ENCODE data around the gene MAL.
"Not testable (repeated sequence)": the region's sequence is repeated elsewhere in the genome, so short reads cannot be mapped to it uniquely, and the experiment has no call there.

DNA sequence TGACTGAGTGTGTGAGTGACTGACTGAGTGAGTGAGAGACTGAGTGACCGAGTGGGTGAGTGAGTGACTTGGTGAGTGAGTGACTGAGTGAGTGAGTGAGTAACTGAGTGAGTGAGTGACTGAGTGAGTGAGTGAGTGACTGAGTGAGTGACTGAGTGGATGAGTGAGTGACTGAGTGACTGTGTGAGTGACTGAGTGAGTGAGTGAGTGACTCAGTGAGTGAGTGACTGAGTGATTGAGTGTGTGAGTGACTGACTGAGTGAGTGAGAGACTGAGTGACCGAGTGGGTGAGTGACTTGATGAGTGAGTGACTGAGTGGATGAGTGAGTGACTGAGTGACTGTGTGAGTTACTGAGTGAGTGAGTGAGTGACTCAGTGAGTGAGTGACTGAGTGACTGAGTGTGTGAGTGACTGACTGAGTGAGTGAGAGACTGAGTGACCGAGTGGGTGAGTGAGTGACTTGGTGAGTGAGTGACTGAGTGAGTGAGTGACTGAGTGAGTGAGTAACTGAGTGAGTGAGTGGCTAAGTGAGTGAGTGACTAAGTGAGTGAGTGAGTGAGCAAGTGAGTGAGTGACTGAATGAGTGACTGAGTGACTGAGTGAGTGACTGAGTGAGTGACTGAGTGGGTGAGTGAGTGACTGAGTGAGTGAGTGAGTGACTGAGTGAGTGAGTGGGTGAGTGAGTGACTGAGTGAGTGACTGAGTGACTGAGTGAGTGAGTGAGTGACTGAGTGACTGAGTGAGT, 12.5 kb downstream of the MAL start:
- TF ChIP-seq, protein P1, sequence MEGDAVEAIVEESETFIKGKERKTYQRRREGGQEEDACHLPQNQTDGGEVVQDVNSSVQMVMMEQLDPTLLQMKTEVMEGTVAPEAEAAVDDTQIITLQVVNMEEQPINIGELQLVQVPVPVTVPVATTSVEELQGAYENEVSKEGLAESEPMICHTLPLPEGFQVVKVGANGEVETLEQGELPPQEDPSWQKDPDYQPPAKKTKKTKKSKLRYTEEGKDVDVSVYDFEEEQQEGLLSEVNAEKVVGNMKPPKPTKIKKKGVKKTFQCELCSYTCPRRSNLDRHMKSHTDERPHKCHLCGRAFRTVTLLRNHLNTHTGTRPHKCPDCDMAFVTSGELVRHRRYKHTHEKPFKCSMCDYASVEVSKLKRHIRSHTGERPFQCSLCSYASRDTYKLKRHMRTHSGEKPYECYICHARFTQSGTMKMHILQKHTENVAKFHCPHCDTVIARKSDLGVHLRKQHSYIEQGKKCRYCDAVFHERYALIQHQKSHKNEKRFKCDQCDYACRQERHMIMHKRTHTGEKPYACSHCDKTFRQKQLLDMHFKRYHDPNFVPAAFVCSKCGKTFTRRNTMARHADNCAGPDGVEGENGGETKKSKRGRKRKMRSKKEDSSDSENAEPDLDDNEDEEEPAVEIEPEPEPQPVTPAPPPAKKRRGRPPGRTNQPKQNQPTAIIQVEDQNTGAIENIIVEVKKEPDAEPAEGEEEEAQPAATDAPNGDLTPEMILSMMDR (IDR thresholded peaks at IDR 0.05) = not testable (repeated sequence)
- TF ChIP-seq EP300 (IDR thresholded peaks at IDR 0.05) = not testable (repeated sequence)

All from stomach (tissue), 4 donors.